ENCODE measurements around the gene NPPC.

NPPC gene

DNA sequence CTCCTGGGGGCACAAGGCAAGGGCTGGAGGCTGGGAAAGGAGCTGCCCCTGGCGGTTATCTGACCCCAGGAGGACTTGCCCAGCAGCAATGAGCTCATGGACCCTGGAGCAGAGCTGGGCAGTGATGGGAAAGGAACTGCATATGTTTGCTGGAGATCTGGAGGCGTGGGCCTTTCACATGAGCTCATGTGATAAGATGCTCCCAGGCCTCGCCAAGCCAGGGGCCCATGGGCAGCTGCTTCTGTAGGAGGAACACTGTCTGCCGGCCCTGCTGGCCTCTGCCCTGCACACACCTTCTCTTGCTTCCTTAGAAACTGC, 9.0 kb upstream of the NPPC start:
- DNase-seq (ENCODE audit: low read depth, low spot score), result no peak

GRCh38 chr2:231934441-231935206, 8.4 kb upstream of the NPPC start:
- no peak for DNase-seq (ENCODE audit: low read depth, low spot score)

- no peak for DNase-seq (ENCODE audit: low read depth, low spot score)
These were observed 7.8 kb upstream of the NPPC start for GRCh38 chr2:231933916-231934401.

DNA sequence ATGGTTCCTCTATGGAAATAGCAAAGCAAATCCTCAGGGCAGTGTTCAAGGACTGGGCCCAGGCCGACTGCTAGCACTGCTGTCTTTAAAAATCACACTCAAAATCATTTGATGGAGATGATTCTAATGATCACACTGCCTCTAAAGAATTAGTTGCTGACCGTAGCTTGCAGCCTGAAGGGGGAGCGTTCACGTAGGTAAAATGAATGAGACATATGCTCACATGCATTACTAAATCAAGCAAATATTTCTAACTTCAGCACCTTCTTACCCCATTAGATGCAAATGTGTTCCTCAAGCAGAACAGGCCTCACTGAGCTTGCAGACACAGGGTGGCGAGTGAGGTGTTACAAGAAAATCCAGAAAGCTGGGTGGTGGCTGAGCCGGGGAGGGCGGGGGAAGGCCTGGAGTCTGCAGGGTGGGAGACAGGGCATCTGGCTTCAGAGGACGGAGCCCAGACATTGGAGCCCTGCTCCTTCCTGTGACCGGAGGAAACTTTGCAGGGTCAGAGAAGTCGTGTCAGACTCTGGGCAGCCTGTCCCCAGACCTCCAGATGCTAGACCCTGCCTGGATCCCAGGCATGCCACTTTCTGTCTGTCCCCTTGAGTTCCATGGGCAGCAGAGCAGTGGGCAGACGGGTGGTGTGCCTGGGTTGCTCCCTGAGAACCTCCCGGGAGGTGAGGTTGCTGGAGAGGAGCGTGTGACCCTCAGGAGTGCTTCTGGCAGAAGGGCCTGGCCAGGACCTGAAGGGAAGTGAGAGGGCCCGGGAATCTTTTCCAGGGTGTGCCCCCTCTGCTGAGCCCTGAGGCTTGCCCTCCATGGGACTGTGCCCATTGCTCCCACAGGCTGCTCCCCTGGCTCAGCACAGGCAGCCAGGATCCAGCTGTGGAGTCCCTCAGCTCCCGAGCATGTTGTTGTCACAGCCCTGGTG, 7.1 kb upstream of the NPPC start:
- DNase-seq (ENCODE audit: low read depth, low spot score), result no peak

- DNase-seq (ENCODE audit: low read depth, low spot score), result no peak
These were observed 6.4 kb upstream of the NPPC start for GRCh38 chr2:231932711-231932970.

DNA sequence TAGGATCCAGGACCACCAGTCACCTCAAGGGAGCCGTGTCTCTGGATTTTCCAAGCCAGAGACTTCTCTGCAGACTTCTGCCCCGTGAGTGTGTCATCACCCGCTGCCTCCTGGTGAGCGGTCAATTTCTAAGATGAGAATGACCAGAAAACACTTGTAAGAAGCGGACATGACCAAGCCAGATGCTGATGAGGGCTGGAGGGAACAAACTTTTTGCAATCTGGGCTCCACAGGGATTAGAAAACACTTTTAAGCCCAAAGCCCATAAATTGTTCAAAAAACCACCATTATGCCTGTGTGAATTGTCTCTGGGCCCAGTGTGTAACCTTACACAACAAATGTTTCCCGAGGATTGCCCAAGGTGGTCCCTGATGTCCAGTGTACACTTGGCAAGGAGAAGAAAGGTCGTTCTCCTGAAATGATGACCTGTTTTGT, 5.3 kb upstream of the NPPC start:
- DNase-seq (ENCODE audit: low read depth, low spot score), result no peak

- no peak for DNase-seq (ENCODE audit: low read depth, low spot score)
These were observed 4.5 kb upstream of the NPPC start for GRCh38 chr2:231930593-231931281.

GRCh38 chr2:231929961-231930592, 3.9 kb upstream of the NPPC start:
- DNase-seq (ENCODE audit: low read depth, low spot score), result peak; percentile 74

DNA sequence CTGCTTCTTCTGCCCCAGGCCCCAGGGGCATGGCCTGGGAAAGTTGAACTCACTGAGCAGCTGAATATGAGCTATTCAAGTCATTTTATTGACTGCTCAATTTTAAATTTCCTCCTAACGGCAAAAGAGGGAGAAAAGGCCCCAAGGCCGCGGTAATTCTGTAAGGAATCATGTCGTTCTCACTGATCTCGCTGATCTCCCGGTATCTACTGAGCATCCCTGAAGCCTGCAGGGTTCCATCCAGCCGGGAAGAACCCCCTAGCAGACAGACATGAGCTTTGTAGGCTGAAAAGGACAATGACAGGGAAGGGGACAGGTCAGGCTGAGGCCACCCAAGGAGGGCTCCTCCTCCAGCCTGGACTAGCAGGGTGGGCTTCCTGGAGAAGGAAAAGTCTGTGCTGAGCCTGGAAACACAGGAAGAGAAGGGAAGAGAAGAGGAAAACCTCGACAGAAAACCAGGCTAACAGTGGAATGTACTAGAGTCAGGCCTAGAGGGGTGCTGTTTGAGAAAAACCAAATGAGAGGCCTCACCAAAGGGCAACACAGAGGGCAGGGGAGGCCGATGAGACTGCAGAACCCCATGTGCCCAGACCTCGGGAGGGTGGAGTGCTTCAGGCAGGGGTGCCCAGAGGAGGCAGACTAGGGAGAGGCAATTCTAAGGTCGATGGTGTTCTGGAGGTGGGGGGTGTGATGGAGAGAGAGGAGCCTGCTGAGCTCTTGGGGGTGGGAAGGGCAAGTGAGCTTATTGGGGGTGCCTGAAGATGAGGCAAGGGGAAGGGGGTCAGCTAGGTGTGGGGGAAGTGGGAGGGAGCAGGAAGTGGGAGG, 2.9 kb upstream of the NPPC start:
- DNase-seq (ENCODE audit: low read depth, low spot score), result no peak

DNA sequence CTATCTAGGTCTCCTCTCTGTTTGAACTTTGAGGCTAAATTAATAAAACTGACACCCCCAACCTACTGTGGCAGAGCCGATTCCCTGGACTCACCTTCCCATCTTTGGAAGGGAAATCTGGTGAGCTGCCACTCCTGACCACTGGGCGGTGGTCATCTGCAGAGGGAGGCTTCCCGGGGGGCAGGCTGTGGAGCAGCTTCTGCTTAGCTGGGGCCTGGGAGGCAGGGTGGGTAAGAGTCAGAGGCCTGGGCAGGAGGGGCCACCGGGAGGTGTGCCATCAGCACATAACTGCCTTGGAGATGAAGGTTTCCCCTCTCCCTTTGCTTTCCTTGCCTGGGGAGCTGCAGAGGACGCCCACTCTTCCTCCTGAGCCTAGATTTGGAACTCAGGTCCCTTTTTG, 2.3 kb upstream of the NPPC start:
- DNase-seq (ENCODE audit: low read depth, low spot score), result no peak

DNA sequence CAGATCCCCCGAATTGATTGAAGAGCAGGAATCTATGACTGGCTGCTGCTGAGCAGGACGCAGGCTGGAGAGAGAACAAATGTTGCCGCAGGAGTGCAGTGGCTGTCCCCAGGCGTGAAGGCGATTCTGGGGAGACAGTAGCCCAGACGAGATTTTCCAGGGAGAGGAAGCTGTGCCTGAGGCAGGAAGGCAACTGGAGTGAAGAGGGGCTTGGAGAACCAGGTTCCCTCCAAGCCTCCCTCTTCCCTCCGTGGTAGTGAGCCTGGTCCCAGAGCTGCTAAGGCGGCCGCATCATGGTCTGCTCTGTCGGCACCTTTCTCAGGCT, 1.3 kb upstream of the NPPC start:
- no peak for DNase-seq (ENCODE audit: low read depth, low spot score)

DNA sequence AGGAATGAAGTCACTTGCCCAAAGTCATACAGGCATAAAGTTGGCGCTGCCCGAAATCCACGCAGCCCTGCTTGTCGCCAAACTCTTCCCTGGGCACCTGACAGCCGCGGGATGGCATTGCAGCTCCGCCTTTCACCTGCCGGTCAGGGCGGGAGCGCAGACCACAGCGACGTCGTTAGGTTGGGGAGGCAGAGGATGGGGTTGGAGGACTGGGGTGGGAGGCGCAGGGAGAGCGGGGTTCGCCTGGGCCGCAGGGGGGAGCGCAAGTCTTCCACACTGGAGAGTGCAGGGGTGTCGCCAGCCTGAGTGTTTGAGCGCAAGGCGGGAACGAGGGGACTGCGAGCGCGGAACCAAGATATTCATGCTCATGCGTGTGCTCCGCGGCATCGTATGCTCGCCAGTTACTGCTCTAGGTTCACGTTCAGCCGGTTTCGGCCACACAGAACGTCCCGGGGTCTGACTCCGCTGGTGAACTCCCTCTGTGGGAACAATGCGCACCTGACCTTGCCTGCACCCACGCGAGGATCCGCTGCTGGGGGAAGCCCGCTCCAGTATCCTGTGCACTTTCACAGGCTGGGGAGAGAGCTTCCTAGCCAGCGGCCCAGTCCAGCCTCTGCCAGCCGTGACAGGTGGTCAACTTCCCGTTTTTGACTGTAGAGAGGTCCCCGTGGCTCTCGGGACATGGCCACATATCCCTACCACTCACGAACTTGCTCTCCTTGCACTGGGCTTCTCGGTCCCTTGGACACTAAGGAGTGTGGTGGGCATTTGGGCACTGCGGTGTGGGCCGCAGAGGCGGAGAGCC, 767 bp upstream of the NPPC start:
- DNase-seq (ENCODE audit: low read depth, low spot score), result no peak

DNA sequence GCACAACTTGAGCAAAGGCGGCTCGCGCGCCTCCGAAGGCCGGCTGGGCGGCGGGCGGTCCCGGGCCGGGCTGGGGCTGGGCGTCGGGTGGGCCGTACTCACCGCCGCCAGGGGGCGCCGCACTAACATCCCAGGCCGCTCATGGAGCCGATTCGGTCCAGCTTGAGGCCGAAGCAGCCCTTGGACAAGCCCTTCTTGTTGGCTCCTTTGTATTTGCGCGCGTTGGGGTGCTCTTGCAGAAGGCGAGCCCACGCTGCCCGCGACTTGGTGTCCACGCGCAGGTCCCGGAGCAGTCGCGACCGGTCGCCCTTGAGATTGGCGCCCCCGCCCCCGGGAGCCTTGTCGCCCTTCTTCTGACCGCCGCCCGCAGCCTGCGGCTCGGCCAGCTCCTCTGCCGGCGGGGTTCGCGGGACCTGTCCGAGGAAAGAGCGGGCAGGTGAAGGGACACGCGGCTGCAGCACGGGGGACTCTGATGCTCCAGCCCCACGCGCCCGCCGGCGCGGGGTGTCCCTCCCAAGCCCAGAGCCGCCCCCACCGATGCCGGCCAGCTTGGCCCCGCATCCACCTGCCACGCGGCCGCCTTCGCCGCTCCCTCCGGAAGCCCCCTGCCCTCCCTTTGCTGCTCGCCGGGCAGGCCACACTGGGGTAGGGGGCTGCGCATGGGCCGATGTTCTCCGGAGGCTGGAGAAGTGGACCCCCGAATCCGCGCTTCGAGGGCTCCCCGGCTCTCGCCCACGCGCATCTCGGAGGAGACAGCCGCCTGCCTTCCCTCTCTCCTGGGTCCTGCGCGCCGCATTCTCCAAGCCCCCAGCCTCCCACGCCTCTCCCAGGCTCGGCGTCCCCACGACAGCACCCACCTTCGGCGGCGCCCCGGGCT, 655 bp downstream of the NPPC start:
- peak; percentile 92 for DNase-seq (ENCODE audit: low read depth, low spot score)

DNA sequence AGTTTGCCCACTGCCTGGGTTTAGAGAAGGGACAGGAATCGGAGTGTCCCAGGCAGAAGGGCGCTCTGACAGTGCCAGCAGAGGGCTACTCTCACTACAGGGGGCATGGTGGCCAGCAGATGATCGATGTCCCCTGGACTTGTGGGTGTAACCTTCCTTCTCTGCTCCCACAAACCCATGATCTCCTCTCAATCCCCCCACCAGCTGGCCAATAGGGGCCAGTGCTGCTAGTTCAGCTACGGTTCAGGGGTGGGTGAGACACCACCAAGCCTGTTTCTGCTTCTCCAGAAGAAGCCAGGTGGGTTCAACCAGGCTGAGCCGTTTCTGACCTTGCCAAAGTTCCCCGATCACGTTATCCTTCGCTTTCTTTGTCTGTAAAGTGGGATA, 1.3 kb downstream of the NPPC start:
- DNase-seq (ENCODE audit: low read depth, low spot score), result no peak

GRCh38 chr2:231923951-231924888, 2.0 kb downstream of the NPPC start:
- DNase-seq (ENCODE audit: low read depth, low spot score), result peak; percentile 42

- peak; percentile 61 for DNase-seq (ENCODE audit: low read depth, low spot score)
These were observed 3.2 kb downstream of the NPPC start for GRCh38 chr2:231923010-231923344.

DNA sequence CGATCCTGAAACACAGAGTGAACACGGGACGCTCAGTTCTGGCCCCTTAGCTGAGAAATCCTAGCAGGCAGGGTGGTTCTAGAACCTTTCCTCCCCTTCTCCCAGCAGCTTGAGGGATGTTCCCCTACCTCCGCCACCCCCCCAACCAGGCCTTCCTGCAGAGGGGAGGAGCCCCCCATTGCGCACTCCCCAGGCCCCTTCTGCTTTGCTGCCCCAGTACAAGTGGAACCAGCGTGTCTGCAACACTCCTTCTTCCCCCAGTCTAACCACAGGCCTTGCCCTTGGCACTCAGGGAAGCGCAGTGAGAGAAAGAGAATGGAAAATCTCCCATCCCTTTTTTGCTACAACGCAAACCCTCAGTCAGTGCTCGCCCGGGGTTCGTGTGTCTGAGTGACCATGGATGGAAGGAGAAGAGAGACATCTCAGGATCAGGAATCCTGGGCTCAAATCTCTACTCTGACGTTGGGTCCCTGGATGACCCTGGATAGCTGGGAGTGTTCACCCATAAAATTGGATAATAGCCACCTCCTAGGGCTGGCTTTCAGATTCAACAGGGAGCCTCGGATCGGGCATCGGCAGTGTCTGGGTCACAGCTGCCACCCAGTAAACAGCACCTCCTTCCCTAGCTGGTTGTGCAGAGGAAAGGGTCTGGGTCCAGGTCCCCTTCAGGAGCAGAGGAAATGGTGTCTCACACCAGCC, 3.7 kb downstream of the NPPC start:
- DNase-seq (ENCODE audit: low read depth, low spot score), result no peak

DNA sequence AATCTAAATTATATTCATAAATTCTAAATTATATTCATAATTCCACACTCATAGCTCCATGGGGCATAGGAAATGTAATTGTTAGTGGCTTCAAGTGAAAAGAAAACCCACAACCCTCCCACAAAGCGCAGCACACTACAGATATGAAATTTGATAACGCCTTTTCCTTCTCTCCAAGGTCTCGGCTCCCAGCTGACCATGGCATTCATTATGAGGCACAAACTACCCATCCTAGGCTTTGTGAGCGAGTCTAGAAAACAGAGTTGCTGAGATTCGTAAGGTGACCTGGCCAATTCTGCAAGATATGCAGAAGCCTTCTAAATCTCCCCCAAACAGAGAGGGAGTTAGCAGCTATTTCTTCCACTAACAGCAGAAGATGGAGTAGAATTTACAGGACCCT, 5.4 kb downstream of the NPPC start:
- DNase-seq (ENCODE audit: low read depth, low spot score), result no peak
